ENCODE measurements around the gene CYLD.

The CYLD gene

GRCh38 chr16:50819706-50820105 is 77.8 kb downstream of the CYLD start:
- DNase-seq (ENCODE audit: low spot score): no peak

GRCh38 chr16:50820225-50820624 is 78.3 kb downstream of the CYLD start:
- no peak for DNase-seq (ENCODE audit: low spot score)

- DNase-seq (ENCODE audit: low spot score): no peak
Observed at GRCh38 chr16:50821586-50821985, 79.7 kb downstream of the CYLD start.

GRCh38 chr16:50822671-50823070 is 80.8 kb downstream of the CYLD start:
- DNase-seq (ENCODE audit: low spot score): no peak

GRCh38 chr16:50826797-50827316 is 85.0 kb downstream of the CYLD start:
- no peak for DNase-seq (ENCODE audit: low spot score)

- DNase-seq (ENCODE audit: low spot score): no peak
Observed at GRCh38 chr16:50828164-50828702, 86.3 kb downstream of the CYLD start.

GRCh38 chr16:50830698-50831097 is 88.8 kb downstream of the CYLD start:
- no peak for DNase-seq (ENCODE audit: low spot score)

- no peak for DNase-seq (ENCODE audit: low spot score)
Observed at GRCh38 chr16:50831751-50832150, 89.9 kb downstream of the CYLD start.

GRCh38 chr16:50833929-50834328 is 92.0 kb downstream of the CYLD start:
- no peak for DNase-seq (ENCODE audit: low spot score)

- DNase-seq (ENCODE audit: low spot score): no peak
Observed at GRCh38 chr16:50834701-50835100, 92.8 kb downstream of the CYLD start.

- no peak for DNase-seq (ENCODE audit: low spot score)
Observed at GRCh38 chr16:50835358-50836060, 93.6 kb downstream of the CYLD start.

- DNase-seq (ENCODE audit: low spot score): no peak
Observed at GRCh38 chr16:50836121-50836621, 94.3 kb downstream of the CYLD start.

- DNase-seq (ENCODE audit: low spot score): no peak
Observed at GRCh38 chr16:50837324-50837723, 95.4 kb downstream of the CYLD start.

GRCh38 chr16:50838165-50838564 is 96.3 kb downstream of the CYLD start:
- DNase-seq (ENCODE audit: low spot score): no peak

- DNase-seq (ENCODE audit: low spot score): no peak
Observed at GRCh38 chr16:50838885-50839284, 97.0 kb downstream of the CYLD start.

- no peak for DNase-seq (ENCODE audit: low spot score)
Observed at GRCh38 chr16:50839356-50839755, 97.5 kb downstream of the CYLD start.

GRCh38 chr16:50839920-50840729 is 98.2 kb downstream of the CYLD start:
- DNase-seq (ENCODE audit: low spot score): no peak

GRCh38 chr16:50841081-50841886 is 99.4 kb downstream of the CYLD start:
- DNase-seq (ENCODE audit: low spot score): no peak

- DNase-seq (ENCODE audit: low spot score): no peak
Observed at GRCh38 chr16:50842013-50842505, 100.2 kb downstream of the CYLD start.

GRCh38 chr16:50842589-50842988 is 100.7 kb downstream of the CYLD start:
- DNase-seq (ENCODE audit: low spot score): no peak

GRCh38 chr16:50844840-50845239 is 103.0 kb downstream of the CYLD start:
- DNase-seq (ENCODE audit: low spot score): no peak

- DNase-seq (ENCODE audit: low spot score): no peak
Observed at GRCh38 chr16:50845296-50845695, 103.4 kb downstream of the CYLD start.
